Common myeloid progenitor, CD34-positive (primary cell): ENCODE results near the gene TBL1X.

Source experiments
- CTCF ChIA-PET: fragments of 350-600 bp; sonication (Branson Sonifier 250); formaldehyde crosslinking; loops from one replicate; lab custom pipeline; 2021; ENCODE audit warnings: antibody characterized with exemption; lab: Charles Lee
- POLR2A ChIA-PET: fragments of 350-600 bp; sonication (Branson Sonifier 250); formaldehyde crosslinking; loops from one replicate; lab custom pipeline; 2021; ENCODE audit warnings: antibody characterized with exemption; lab: Charles Lee
- DNase-seq, 3 donors: peaks; one replicate each; pipeline versions ENCODE4 v3.0.0 to v3.0.0-alpha.2; 2013
- H3K27ac ChIP-seq, 2 experiments: 1 replicate in 1 of 2; 2 replicates in 1 of 2; pipeline ENCODE4 v1.7.0; 2013; ENCODE audit warnings: inconsistent platforms in 2 of 2, low read length in 2 of 2, mild to moderate bottlenecking in 2 of 2, low read depth in 1 of 2, moderate library complexity in 1 of 2; ENCODE audit not compliant: severe bottlenecking in 2 of 2, insufficient read depth in 1 of 2, poor library complexity in 1 of 2
- H3K27me3 ChIP-seq, 5 experiments: replicated peaks in 2 of 5; 1 replicate in 3 of 5; 2 replicates in 2 of 5; pipeline versions ENCODE4 v1.6.1 to v1.7.0; 2013; ENCODE audit warnings: low read length in 4 of 5, mild to moderate bottlenecking in 2 of 5, moderate library complexity in 2 of 5, inconsistent platforms in 1 of 5; ENCODE audit not compliant: insufficient read depth in 5 of 5, control insufficient read depth in 4 of 5
- H3K36me3 ChIP-seq, 4 experiments: 1 replicate in 2 of 4; 2 replicates in 2 of 4; pipeline versions ENCODE4 v1.6.1 to v1.7.0; 2013; ENCODE audit warnings: low read length in 3 of 4, control low read depth in 1 of 4, mild to moderate bottlenecking in 1 of 4; ENCODE audit not compliant: control insufficient read depth in 4 of 4, insufficient read depth in 4 of 4
- H3K4me1 ChIP-seq, 4 experiments: 1 replicate in 3 of 4; 2 replicates in 1 of 4; pipeline versions ENCODE4 v1.6.1 to v1.7.1; 2013; ENCODE audit warnings: low read length in 3 of 4, mild to moderate bottlenecking in 3 of 4, control low read depth in 1 of 4, inconsistent platforms in 1 of 4, moderate library complexity in 1 of 4; ENCODE audit not compliant: control insufficient read depth in 4 of 4, insufficient read depth in 4 of 4; ENCODE audit errors: control extremely low read depth in 1 of 4
- H3K4me3 ChIP-seq, 7 experiments: 1 replicate in 4 of 7; 2 replicates in 3 of 7; pipeline versions ENCODE4 v1.5.1 to v1.7.0; 2013; ENCODE audit warnings: mild to moderate bottlenecking in 7 of 7, low read length in 6 of 7, moderate library complexity in 6 of 7, inconsistent platforms in 2 of 7, low read depth in 2 of 7, control low read depth in 1 of 7; ENCODE audit not compliant: insufficient read depth in 4 of 7, control insufficient read depth in 1 of 7; ENCODE audit errors: extremely low read depth in 1 of 7
- H3K9me3 ChIP-seq, 5 experiments: 1 replicate in 4 of 5; 2 replicates in 1 of 5; pipeline versions ENCODE4 v1.6.1 to v1.7.1; 2013; ENCODE audit warnings: low read length in 4 of 5, mild to moderate bottlenecking in 2 of 5, inconsistent platforms in 1 of 5, low read depth in 1 of 5, moderate library complexity in 1 of 5; ENCODE audit not compliant: control insufficient read depth in 4 of 5, insufficient read depth in 2 of 5; ENCODE audit errors: control extremely low read depth in 1 of 5
- WGBS: methylation state at CpG from one replicate; pipeline ENCODE4 v1.1.5; 2013; ENCODE audit not compliant: insufficient coverage; 5-methylcytosine and 5-hydroxymethylcytosine counted together

The TBL1X gene

GRCh38 chrX:9775930-9776329, 311.1 kb downstream of the TBL1X start:
- Histone ChIP-seq H3K27ac (no peak overlapping the region), H3K9me3 (peaks cover 0 to 3% (median 0%) of the 10 kb centered on the region in 5 experiments), H3K4me3 (no peak overlapping the region), H3K36me3 (no peaks in the 10 kb centered on the region), H3K27me3 (peaks cover 0 to 76% (median 4%) of the 10 kb centered on the region in 5 experiments), H3K4me1 (peaks cover 0 to 10% (median 4%) of the 10 kb centered on the region in 4 experiments)
- ChIA-PET CTCF (no interaction called here), POLR2A (interaction anchor here (0.6 kb wide), 1 partner anchor 116 kb away, joined by 4 read pairs; no protein-coding TSS in a partner anchor)
- peak; percentile 27 to 69 (median 66) for DNase-seq
- 40% methylated on average over 8 of the region's 8 CpGs for WGBS

- H3K9me3 ChIP-seq, result peaks cover 0 to 14% (median 0%) of the 10 kb centered on the region in 5 experiments
- no peak for DNase-seq
- H3K27ac ChIP-seq, result no peak overlapping the region
- no peak overlapping the region for H3K4me3 ChIP-seq
- H3K4me1 ChIP-seq, result peaks cover 0 to 11% (median 7%) of the 10 kb centered on the region in 4 experiments
- 78% methylated on average over 6 of the region's 7 CpGs for WGBS
- ChIA-PET POLR2A (no interaction called here), CTCF (interaction anchor here (1.0 kb wide), 1 partner anchor 9 kb away, joined by 4 read pairs; no protein-coding TSS in a partner anchor)
- no peaks in the 10 kb centered on the region for H3K36me3 ChIP-seq
- peaks cover 0 to 70% (median 12%) of the 10 kb centered on the region in 5 experiments for H3K27me3 ChIP-seq
Observed at GRCh38 chrX:9781941-9782340, 317.1 kb downstream of the TBL1X start.

GRCh38 chrX:9784332-9784731, 319.5 kb downstream of the TBL1X start:
- Histone ChIP-seq H3K27ac (no peak overlapping the region), H3K4me3 (no peak overlapping the region), H3K27me3 (peaks cover 8 to 76% (median 26%) of the 10 kb centered on the region in 5 experiments), H3K4me1 (peaks cover 0 to 12% (median 8%) of the 10 kb centered on the region in 4 experiments), H3K9me3 (peaks cover 0 to 11% (median 0%) of the 10 kb centered on the region in 5 experiments), H3K36me3 (no peaks in the 10 kb centered on the region)
- ChIA-PET CTCF (interaction anchor here (0.6 kb wide), 1 partner anchor 204 kb away, joined by 3 read pairs; no protein-coding TSS in a partner anchor), POLR2A (interaction anchor here (0.6 kb wide), 1 partner anchor 158 kb away, joined by 10 read pairs; no protein-coding TSS in a partner anchor)
- no peak for DNase-seq
- 84% methylated on average over 8 of the region's 8 CpGs for WGBS

- 21% methylated on average over 47 of the region's 58 CpGs for WGBS
- Histone ChIP-seq H3K36me3 (no peaks in the 10 kb centered on the region), H3K4me1 (peaks cover 0 to 12% (median 8%) of the 10 kb centered on the region in 4 experiments), H3K4me3 (peak overlapping the region in 1 of 7 experiments; percentile 45), H3K9me3 (peaks cover 0 to 11% (median 0%) of the 10 kb centered on the region in 5 experiments), H3K27ac (no peak overlapping the region), H3K27me3 (peaks cover 8 to 78% (median 26%) of the 10 kb centered on the region in 5 experiments)
- no peak for DNase-seq
- CTCF ChIA-PET, result no interaction called here
- POLR2A ChIA-PET, result no interaction called here
Observed at GRCh38 chrX:9785254-9785943, 320.5 kb downstream of the TBL1X start.

GRCh38 chrX:9785944-9786797, 321.3 kb downstream of the TBL1X start, which contains the start of gene SHROOM2:
TSS of gene SHROOM2 (plus strand) at chrX:9786429. CDS start at chrX:9786546, 117 bp downstream.
- CTCF ChIA-PET, result no interaction called here
- H3K27ac ChIP-seq, result no peak within 1 kb of the TSS
- POLR2A ChIA-PET, result no interaction called here
- no peaks in the 10 kb centered on the region for H3K36me3 ChIP-seq
- peak within 1 kb of the TSS in 5 of 7 experiments; percentile 10 to 61 (median 37) for H3K4me3 ChIP-seq
- WGBS, result 10% methylated on average over 92 of the region's 132 CpGs
- peaks cover 8 to 85% (median 31%) of the 10 kb centered on the region in 5 experiments for H3K27me3 ChIP-seq
- H3K9me3 ChIP-seq, result peaks cover 0 to 11% (median 0%) of the 10 kb centered on the region in 5 experiments
- DNase-seq, result no peak
- H3K4me1 ChIP-seq, result peaks cover 0 to 12% (median 8%) of the 10 kb centered on the region in 4 experiments

- Histone ChIP-seq H3K27me3 (peaks cover 8 to 82% (median 31%) of the 10 kb centered on the region in 5 experiments), H3K4me3 (peak overlapping the region in 5 of 7 experiments; percentile 10 to 61 (median 37)), H3K27ac (no peak overlapping the region), H3K4me1 (peaks cover 0 to 12% (median 8%) of the 10 kb centered on the region in 4 experiments), H3K36me3 (no peaks in the 10 kb centered on the region), H3K9me3 (peaks cover 0 to 11% (median 0%) of the 10 kb centered on the region in 5 experiments)
- 13% methylated on average over 35 of the region's 45 CpGs for WGBS
- POLR2A ChIA-PET, result no interaction called here
- CTCF ChIA-PET, result no interaction called here
- peak in 1 of 3 donors; percentile 25 for DNase-seq
Observed at GRCh38 chrX:9786798-9787635, 322.2 kb downstream of the TBL1X start.
